Muscle layer of duodenum (tissue), 2 donors: ENCODE measurements around the gene IFT122.

Source experiments
- H3K27ac ChIP-seq: one replicate; pipeline ENCODE4 v1.7.0; 2013; ENCODE audit warnings: mild to moderate bottlenecking, low read length
- H3K27me3 ChIP-seq: one replicate; pipeline ENCODE4 v1.7.0; 2013; ENCODE audit warnings: low read depth, mild to moderate bottlenecking, control low read depth, low read length
- H3K36me3 ChIP-seq, 2 donors: one replicate each; pipeline ENCODE4 v1.7.0; 2013; ENCODE audit warnings: low read length in 2 of 2, control low read depth in 1 of 2, mild to moderate bottlenecking in 1 of 2; ENCODE audit not compliant: insufficient read depth in 2 of 2, control insufficient read depth in 1 of 2
- H3K4me1 ChIP-seq, 2 donors: one replicate each; pipeline ENCODE4 v1.7.0; 2013; ENCODE audit warnings: low read length in 2 of 2, mild to moderate bottlenecking in 2 of 2, control low read depth in 1 of 2, moderate library complexity in 1 of 2; ENCODE audit not compliant: insufficient read depth in 2 of 2, control insufficient read depth in 1 of 2
- H3K4me3 ChIP-seq, 2 donors: one replicate each; pipeline ENCODE4 v1.7.0; 2013; ENCODE audit warnings: low read length in 2 of 2, low read depth in 1 of 2, mild to moderate bottlenecking in 1 of 2
- H3K9me3 ChIP-seq, 2 donors: one replicate each; pipeline ENCODE4 v1.7.0; 2013; ENCODE audit warnings: low read length in 2 of 2, control low read depth in 1 of 2, mild to moderate bottlenecking in 1 of 2; ENCODE audit not compliant: control insufficient read depth in 1 of 2
- donor health status: healthy.

IFT122 gene

DNA sequence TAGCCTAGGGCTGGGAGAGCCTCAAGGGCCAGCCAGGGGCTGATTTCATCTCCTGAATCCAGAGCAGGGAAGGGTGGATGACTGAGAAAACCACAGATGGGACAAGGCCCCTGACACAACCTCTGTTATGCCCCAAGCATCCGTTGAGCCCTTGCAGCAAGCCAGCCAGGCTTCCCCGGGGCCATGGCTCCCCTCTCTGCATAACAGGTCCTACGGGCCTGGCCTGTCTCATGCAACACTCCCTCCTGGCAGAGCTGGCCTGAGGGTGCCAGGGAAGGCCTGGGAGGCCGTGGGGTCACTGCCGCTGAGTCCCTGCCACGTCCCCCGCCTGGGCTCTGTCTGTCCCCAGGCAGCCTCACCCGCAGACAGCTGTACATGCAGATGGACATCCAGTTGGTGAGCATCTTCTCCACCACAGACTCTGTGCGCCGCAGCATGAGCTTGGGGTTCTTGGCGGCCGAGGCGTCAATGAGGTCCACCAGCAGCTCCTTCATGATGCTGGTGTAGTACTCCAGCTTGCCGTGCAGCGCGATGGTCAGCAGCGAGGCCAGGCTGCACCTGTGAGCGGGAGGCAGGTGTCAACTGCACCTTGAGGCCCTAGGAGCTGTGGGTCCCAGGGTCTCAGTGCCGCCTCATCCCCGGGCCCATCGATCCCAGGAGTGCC lies 125.1 kb downstream of the IFT122 start:
- Histone ChIP-seq H3K36me3 (peaks cover 17 to 38% of the 10 kb centered on the region in 2 donors), H3K4me3 (no peak overlapping the region), H3K4me1 (peaks cover 0 to 47% of the 10 kb centered on the region in 2 donors), H3K9me3 (no peaks in the 10 kb centered on the region), H3K27ac (no peak overlapping the region), H3K27me3 (no peaks in the 10 kb centered on the region)

- H3K4me1 ChIP-seq, result peaks cover 0 to 40% of the 10 kb centered on the region in 2 donors
These were observed 125.9 kb downstream of the IFT122 start for GRCh38 chr3:129565902-129566301.

DNA sequence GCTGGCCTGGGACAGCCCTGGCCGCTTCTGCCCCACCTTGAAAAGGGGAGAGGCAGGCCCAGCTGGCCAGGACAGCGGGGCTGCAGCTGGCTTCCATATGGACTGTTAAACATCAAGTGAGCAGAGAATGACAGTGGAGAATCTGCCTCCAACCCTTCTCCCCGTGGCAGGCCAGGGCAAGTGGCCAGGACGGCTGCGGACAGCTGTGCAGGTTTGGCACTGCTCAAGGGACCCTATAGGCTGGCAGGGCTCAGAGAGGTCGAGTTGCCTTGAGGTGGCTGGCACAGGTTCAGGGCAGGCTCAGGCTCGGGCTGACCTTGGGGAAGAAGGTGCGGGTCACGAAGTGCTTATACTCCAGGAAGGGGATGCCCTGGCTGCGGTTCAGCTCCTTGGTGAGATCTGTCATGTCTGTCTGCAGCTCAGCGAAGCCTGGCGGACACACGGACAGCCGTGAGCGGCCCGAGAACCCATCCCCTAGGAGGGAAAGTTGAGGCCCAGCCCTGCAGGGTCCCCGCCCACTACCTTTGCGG lies 127.2 kb downstream of the IFT122 start:
- no peaks in the 10 kb centered on the region for H3K27me3 ChIP-seq
- H3K9me3 ChIP-seq, result no peaks in the 10 kb centered on the region
- no peak overlapping the region for H3K27ac ChIP-seq
- no peak overlapping the region for H3K4me3 ChIP-seq
- H3K36me3 ChIP-seq, result peaks cover 16 to 51% of the 10 kb centered on the region in 2 donors
- peaks cover 0 to 29% of the 10 kb centered on the region in 2 donors for H3K4me1 ChIP-seq

More at GRCh38 chr3:129565902-129566301, 125.9 kb downstream of the IFT122 start:
- H3K4me3 ChIP-seq, result no peak overlapping the region
- peaks cover 17 to 42% of the 10 kb centered on the region in 2 donors for H3K36me3 ChIP-seq
- no peak overlapping the region for H3K27ac ChIP-seq
- H3K27me3 ChIP-seq, result no peaks in the 10 kb centered on the region
- no peaks in the 10 kb centered on the region for H3K9me3 ChIP-seq

DNA sequence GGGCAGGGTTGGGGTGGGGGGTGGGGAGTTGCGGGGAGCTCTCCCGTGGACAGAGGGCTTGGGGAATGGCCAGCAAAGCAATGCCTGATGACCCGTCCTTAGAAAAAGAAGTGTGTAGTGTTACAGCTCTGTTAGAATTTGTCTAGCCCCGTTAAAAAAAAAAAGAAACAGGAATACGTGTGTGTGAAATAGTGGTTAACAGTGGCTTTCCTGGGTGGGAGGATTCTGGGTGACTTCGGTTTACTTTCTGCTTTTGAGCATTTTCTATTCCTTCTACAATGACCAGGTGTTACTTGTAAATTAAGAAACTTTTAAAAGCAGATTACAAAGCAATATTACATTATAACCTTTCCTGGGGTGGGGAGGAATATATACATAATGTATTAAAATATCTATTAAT lies 127.9 kb downstream of the IFT122 start:
- no peak overlapping the region for H3K4me3 ChIP-seq
- H3K36me3 ChIP-seq, result peaks cover 9 to 51% of the 10 kb centered on the region in 2 donors
- H3K9me3 ChIP-seq, result no peaks in the 10 kb centered on the region
- peaks cover 0 to 29% of the 10 kb centered on the region in 2 donors for H3K4me1 ChIP-seq
- no peak overlapping the region for H3K27ac ChIP-seq
- no peaks in the 10 kb centered on the region for H3K27me3 ChIP-seq

- H3K27me3 ChIP-seq, result no peaks in the 10 kb centered on the region
- peaks cover 4 to 58% of the 10 kb centered on the region in 2 donors for H3K36me3 ChIP-seq
- H3K9me3 ChIP-seq, result no peaks in the 10 kb centered on the region
- no peak overlapping the region for H3K27ac ChIP-seq
- no peak overlapping the region for H3K4me3 ChIP-seq
- H3K4me1 ChIP-seq, result peaks cover 0 to 20% of the 10 kb centered on the region in 2 donors
These were observed 129.8 kb downstream of the IFT122 start for GRCh38 chr3:129569856-129570255.
